Right lobe of liver (tissue), 6 donors: Measurements from ENCODE around the gene CNKSR2. TPM values are rescaled to one million over a fixed set of nuclear protein-coding genes. Genes with fewer than 3 reads are reported as not detected.

Experiments
- ATAC-seq, 4 donors: fragments of 200-7000 bp; cut with Tn5 transposase; one replicate each; pipeline ENCODE4 v1.9.1; 2020; ENCODE audit warnings: mild to moderate bottlenecking in 4 of 4, moderate library complexity in 4 of 4
- DNase-seq, 3 donors: peaks; one replicate each; pipeline ENCODE4 v3.0.0-alpha.2; 2020
- H3K27ac ChIP-seq, 3 donors: fragments of 200-600 bp; one replicate each; pipeline ENCODE4 v1.8.0; 2022
- H3K27me3 ChIP-seq, 2 donors: fragments of 200-600 bp; one replicate each; pipeline ENCODE4 v1.8.0; 2022
- H3K36me3 ChIP-seq, 4 donors: fragments of 200-600 bp; sonication (generic) in 1 of 4; one replicate each; pipeline versions ENCODE4 v1.5.1 to v1.8.0; 2017 to 2022; ENCODE audit warnings: control low read depth in 1 of 4
- H3K4me1 ChIP-seq, 4 donors: fragments of 200-600 bp; sonication (generic) in 1 of 4; one replicate each; pipeline versions ENCODE4 v1.5.1 to v1.8.0; 2017 to 2022; ENCODE audit warnings: control low read depth in 1 of 4
- H3K4me3 ChIP-seq, 3 donors: fragments of 200-600 bp; one replicate each; pipeline ENCODE4 v1.8.0; 2022
- H3K9me3 ChIP-seq, 4 donors: fragments of 200-600 bp; sonication (generic) in 1 of 4; one replicate each; pipeline versions ENCODE4 v1.5.1 to v1.8.0; 2017 to 2022; ENCODE audit warnings: control low read depth in 1 of 4
- CTCF ChIP-seq, 4 donors: fragments of 200-600 bp in 3 of 4; fragments of 450-650 bp in 1 of 4; IDR thresholded peaks; one replicate each; pipeline versions ENCODE4 v1.5.1 to v1.8.0; 2016 to 2022; ENCODE audit warnings: antibody characterized with exemption in 4 of 4, mild to moderate bottlenecking in 2 of 4
- POLR2A ChIP-seq: fragments of 450-650 bp; IDR thresholded peaks from one replicate; pipeline ENCODE4 v1.6.1; 2017; ENCODE audit warnings: antibody characterized with exemption, mild to moderate bottlenecking
- WGBS: methylation state at CpG from one replicate; pipeline ENCODE4 v1.1.6; 2018; ENCODE audit warnings: low coverage, low lambda C conversion rate; ENCODE audit not compliant: insufficient coverage; ENCODE audit errors: missing lambda C conversion rate; 5-methylcytosine and 5-hydroxymethylcytosine counted together
- intact Hi-C, 2 donors: fragments of 100-400 bp; cut with DNase I; formaldehyde crosslinking; loops; one replicate each; pipeline versions ENCODE4 v1.11.2 to v1.14.1; 2022
- total RNA-seq, 6 experiments: library from RNA; depleted of rRNA in 2 of 6; stranded (reverse); fragments of >200 nt in 2 of 6; fragmentation: NEBNext Ultra II Directional in 3 of 6; extraction: Animal tissue kit (Norgen Biotek cat#: 25700) in 3 of 6; gene quantifications; one replicate each; pipeline versions ENCODE4 v1.1.0 to v1.2.4, GENCODE V29; 2016 to 2023
- donor health status: DM: no; HTN: yes; CAD: no.
- donor health status: DM: no; HTN: no; CAD: no.
- donor health status: DM: no; HTN: no; CAD: no.
- donor health status: DM: no; HTN: yes; CAD: no.
- donor health status: DM: no; HTN: yes; CAD: no.

The CNKSR2 gene
- total RNA-seq, 6 experiments from 2014 or later = 1.4 to 5.6 (median 2.6) TPM

GRCh38 chrX:21398426-21398825, 24.2 kb downstream of the CNKSR2 start:
- WGBS = 55% methylated on average over 3 of the region's 3 CpGs
- H3K36me3 ChIP-seq = no peaks in the 10 kb centered on the region

GRCh38 chrX:21400408-21401121, 26.3 kb downstream of the CNKSR2 start:
- WGBS = 44% methylated on average over 1 of the region's 1 CpG
- ATAC-seq = no peak
- no peak for DNase-seq
- H3K9me3 ChIP-seq = no peaks in the 10 kb centered on the region
- H3K4me1 ChIP-seq = no peaks in the 10 kb centered on the region
- no peak overlapping the region for H3K27ac ChIP-seq
- no peaks in the 10 kb centered on the region for H3K36me3 ChIP-seq
- H3K27me3 ChIP-seq = no peaks in the 10 kb centered on the region
- no peak overlapping the region for H3K4me3 ChIP-seq
- intact Hi-C loops = no loop called here
- TF ChIP-seq CTCF (IDR thresholded peaks at IDR 0.05) (no peak), POLR2A (no peak)

More at GRCh38 chrX:21398426-21398825, 24.2 kb downstream of the CNKSR2 start:
- TF ChIP-seq POLR2A (no peak), CTCF (IDR thresholded peaks at IDR 0.05) (no peak)
- Histone ChIP-seq H3K4me1 (no peaks in the 10 kb centered on the region), H3K27ac (no peak overlapping the region), H3K9me3 (no peaks in the 10 kb centered on the region), H3K27me3 (no peaks in the 10 kb centered on the region), H3K4me3 (no peak overlapping the region)
- intact Hi-C loops = no loop called here
- ATAC-seq (peak in 1 of 4 donors; percentile 28), DNase-seq (no peak)

GRCh38 chrX:21408307-21408706, 34.1 kb downstream of the CNKSR2 start:
- Histone ChIP-seq H3K36me3 (no peaks in the 10 kb centered on the region), H3K27ac (no peak overlapping the region), H3K4me1 (no peaks in the 10 kb centered on the region), H3K9me3 (no peaks in the 10 kb centered on the region), H3K27me3 (no peaks in the 10 kb centered on the region), H3K4me3 (no peak overlapping the region)
- intact Hi-C loops = no loop called here
- no peak for TF ChIP-seq CTCF (IDR thresholded peaks at IDR 0.05)
- TF ChIP-seq POLR2A = no peak
- ATAC-seq = peak in 2 of 4 donors; percentile 20 to 28
- WGBS = 12% methylated on average over 2 of the region's 2 CpGs
- DNase-seq = no peak

- Histone ChIP-seq H3K27ac (no peak overlapping the region), H3K9me3 (no peaks in the 10 kb centered on the region), H3K4me1 (no peaks in the 10 kb centered on the region), H3K36me3 (no peaks in the 10 kb centered on the region), H3K27me3 (no peaks in the 10 kb centered on the region), H3K4me3 (no peak overlapping the region)
- intact Hi-C loops = no loop called here
- TF ChIP-seq POLR2A (no peak), CTCF (IDR thresholded peaks at IDR 0.05) (no peak)
- WGBS = 48% methylated on average over 1 of the region's 1 CpG
- no peak for ATAC-seq
- no peak for DNase-seq
Measured at GRCh38 chrX:21408788-21409187, 34.6 kb downstream of the CNKSR2 start.
